Fibroblast of mammary gland (primary cell): Measurements from ENCODE around the gene OBP2B.

Experiments used
- DNase-seq: peaks from one replicate; pipeline ENCODE4 v3.0.0-alpha.2; 2010; ENCODE audit warnings: low read depth
- H3K4me3 ChIP-seq: 2 replicates; pipeline ENCODE4 v1.5.1; 2011; ENCODE audit warnings: low read depth, mild to moderate bottlenecking, low read length, moderate library complexity; ENCODE audit not compliant: control insufficient read depth
- CTCF ChIP-seq: conservative IDR thresholded peaks from 2 replicates; pipeline ENCODE4 v1.5.1; 2011; ENCODE audit warnings: low read depth, low read length, inconsistent platforms; ENCODE audit not compliant: control insufficient read depth, insufficient read depth

Gene OBP2B

GRCh38 chr9:133167769-133168168 is 41.3 kb downstream of the OBP2B start:
- no peak for DNase-seq
- no peak for TF ChIP-seq CTCF
- no peak overlapping the region for H3K4me3 ChIP-seq

- no peak for DNase-seq
- H3K4me3 ChIP-seq = no peak overlapping the region
- TF ChIP-seq CTCF = no peak
Observed at GRCh38 chr9:133167096-133167730, 41.8 kb downstream of the OBP2B start.

GRCh38 chr9:133166392-133166791 is 42.7 kb downstream of the OBP2B start:
- H3K4me3 ChIP-seq = no peak overlapping the region
- DNase-seq = no peak
- TF ChIP-seq CTCF = no peak

- no peak for TF ChIP-seq CTCF
- DNase-seq = no peak
Observed at GRCh38 chr9:133165452-133165730, 43.7 kb downstream of the OBP2B start.

GRCh38 chr9:133164191-133164590 is 44.9 kb downstream of the OBP2B start:
- peak overlapping the region; percentile 47 for H3K4me3 ChIP-seq
- TF ChIP-seq CTCF = no peak
- DNase-seq = no peak

More at GRCh38 chr9:133165452-133165730, 43.7 kb downstream of the OBP2B start:
- H3K4me3 ChIP-seq = no peak overlapping the region

- DNase-seq = no peak
- no peak for TF ChIP-seq CTCF
- H3K4me3 ChIP-seq = peak within 1 kb of the TSS; percentile 47
Observed at GRCh38 chr9:133163504-133164172, 45.4 kb downstream of the OBP2B start, which contains the start of gene GBGT1. TSS of gene GBGT1 (minus strand) at chr9:133163914. CDS start at chr9:133162412, 1,502 bp downstream.
